DMS153 (cell line): ENCODE measurements around the gene BPIFB3.
"Not testable (repeated sequence)": the region's sequence is repeated elsewhere in the genome, so short reads cannot be mapped to it uniquely, and the experiment has no call there.

Experiments used
- DNase-seq: peaks from one replicate; lab custom pipeline; 2025; lab: John Stamatoyannopoulos, UW

BPIFB3 gene

DNA sequence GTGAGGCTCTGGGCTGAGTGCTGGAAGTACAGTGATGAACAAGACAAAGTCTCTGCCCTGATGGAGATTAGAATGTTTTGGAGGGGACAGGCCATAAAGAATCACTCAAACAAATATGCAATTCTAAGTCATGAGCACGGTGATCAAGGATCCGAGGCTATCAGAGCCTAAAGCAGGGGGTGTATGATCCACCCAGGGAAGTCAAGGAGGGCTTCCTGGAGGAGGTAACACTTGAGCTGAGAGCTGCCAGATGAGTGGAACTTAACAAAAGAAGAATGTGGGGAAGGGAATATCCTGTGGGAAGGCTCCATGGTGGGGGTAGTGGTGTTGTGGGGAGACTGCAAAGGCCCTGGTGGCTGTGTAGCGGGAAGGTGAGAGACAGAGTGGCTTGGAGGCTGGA lies 38.0 kb downstream of the BPIFB3 start:
- no peak for DNase-seq

DNA sequence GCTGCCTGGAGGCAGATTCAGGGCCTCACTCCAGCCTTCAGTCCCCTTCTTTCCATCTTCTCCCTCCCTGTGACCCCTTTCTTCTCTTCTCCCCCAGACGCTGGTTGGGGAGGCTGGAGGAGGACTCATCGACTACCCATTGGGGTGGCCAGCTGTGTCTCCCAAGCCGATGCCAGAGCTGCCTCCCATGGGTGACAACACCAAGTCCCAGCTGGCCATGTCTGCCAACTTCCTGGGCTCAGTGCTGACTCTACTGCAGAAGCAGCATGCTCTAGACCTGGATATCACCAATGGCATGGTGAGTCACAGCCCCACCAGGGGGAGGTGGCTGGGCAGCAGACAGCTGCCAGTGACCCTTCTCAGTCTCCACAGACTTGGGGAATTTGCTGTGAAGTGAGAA lies 38.7 kb downstream of the BPIFB3 start:
- no peak for DNase-seq

DNA sequence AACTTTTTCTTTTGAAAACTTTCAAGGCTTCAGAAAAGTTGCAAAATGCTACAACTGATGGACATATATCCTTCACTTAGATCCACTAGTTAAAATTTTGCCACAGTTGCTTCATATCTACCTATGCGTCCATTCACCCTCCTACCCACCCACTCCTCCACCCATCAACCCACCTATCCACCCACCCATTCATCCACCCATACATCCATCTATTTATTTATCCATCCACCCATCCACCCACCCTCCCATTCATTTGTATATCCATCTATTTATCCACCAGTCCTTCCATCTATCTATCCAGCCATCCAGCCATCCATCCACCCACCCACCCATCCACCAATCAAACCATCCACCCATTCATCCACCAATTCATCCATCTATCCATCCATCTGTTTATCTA lies 39.4 kb downstream of the BPIFB3 start:
- no peak for DNase-seq

DNA sequence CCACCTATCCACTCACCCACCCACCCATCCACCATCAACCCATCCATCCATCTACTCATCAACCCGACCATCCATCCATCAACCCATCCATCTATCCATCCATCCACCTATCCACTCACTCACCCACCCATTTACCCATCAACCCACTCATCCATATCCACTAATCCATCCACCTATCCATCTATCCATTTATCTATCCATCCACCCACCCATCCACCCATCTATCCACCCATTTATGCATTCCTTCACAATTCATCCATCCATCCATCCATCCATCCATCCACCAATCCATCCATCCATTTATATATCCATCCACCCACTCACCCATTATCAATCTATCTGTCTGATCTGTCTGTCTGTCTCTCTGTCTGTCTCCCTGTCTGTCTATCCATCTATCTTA lies 39.9 kb downstream of the BPIFB3 start:
- DNase-seq, result no peak

DNA sequence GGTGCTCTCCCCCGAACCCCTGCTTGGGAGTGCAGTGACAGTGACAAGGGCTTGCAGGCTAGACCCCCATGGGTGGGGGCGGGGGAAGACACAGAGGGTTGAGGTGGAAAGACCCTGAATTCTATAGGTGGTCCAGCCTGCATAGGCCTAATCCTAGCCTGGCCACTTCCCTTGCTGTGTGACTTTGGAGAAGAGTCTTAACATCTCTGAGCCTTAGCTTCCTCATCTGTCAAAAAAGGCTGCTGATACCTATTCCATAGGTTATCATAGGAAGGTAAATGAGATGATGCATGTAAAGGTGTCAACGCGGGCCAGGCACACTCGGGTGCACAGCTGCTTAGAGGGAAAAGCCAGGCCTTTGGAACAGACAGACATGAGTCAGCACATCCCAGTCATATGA lies 41.5 kb downstream of the BPIFB3 start:
- no peak for DNase-seq

DNA sequence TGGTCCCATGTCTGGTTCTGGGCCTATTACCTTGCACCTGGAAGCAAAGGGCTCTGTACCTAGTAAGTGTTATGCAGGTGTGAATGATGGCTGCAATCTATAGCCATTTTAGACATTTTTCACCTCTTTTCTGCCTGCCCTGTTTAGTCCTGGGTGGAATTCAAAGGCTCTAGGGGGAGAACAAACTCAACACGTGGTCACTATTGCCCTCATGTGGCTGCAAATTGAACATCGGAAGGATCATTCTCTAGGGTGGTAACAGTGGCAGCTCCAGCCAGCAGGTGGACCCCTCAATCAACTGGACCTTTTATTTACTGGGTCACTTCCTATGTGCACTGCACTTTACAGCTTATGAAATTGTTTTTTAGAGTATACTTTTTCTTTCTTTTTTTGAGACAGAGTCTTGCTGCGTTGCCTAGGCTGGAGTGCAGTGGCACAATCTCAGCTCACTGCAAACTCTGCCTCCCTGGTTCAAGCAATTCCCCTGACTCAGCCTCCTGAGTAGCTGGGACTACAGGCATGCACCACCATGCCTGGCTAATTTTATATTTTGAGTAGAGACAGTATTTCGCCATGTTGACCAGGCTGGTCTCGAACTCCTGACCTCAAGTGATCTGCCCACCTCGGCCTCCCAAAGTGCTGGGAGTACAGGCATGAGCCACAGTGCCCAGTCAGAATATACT lies 42.3 kb downstream of the BPIFB3 start:
- DNase-seq, result peak; percentile 56

DNA sequence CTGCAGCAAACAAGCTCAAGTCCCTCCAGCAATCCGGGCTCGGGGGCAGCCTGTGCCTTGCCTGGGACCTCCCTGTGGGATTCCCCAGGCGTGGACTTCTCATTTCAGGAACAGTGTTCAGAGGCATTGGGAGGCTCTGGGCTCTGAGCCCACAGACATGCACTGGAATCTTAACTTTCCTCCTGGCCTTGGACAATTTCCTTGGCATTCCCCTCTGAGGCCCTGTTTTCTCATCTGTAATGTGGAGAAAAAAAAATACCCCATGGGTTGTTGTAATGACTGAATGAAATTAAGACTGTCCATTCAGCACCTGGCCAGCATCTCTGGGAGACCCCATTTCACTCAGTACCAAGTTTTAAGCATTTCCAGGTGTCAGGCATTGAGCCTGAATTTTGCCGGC lies 43.3 kb downstream of the BPIFB3 start:
- no peak for DNase-seq

DNA sequence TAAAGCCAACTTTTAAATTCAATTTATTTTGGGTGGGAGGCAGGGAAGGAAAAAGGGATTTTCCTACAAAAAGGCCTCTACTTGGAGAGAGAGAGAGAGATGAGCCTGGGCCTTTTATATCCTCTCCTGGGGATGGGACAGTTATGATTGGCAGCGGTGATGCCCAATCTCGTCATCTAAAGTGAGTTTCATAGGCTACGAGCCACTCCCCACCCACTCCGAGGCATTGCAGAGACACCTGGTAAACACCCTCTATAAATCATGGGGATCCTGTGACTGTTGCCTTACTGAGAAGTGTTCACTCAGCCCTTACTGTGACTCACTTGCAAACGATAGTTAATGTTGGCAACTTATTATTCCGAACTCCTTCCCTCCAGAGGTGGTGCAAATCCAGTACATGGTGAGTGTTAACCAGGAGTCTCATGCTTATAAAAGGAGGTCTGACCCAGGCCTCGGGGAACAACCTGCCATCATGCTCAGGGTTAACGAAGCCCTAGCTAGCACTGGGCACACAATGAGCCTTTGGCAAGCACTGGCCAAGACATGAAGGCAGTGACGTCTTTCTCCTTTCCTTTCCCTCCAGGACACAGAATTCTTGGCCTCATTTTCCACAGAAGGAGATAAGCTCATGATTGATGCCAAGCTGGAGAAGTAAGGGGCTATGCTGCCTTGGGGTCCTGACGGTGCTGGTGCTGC lies 46.3 kb downstream of the BPIFB3 start:
- DNase-seq, result peak; percentile 69

DNA sequence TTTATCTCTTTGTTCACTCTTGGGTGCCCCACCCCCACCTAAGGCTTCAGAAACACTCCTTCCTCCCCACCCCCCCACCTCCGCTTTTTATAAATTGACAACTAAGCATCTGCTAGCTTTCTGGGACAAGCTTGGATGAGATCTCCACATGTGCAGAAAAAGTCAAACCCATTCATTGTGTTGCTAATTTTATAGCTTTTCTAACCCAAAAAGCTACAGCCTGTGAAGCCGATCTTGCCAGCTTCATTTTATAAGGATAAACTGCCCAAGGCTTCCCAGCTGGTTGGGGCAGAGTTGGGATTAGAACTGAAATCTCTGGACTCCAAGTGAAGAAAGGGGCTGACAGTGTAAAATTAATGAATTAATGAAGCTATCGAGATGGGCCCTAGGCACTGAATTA lies 49.9 kb downstream of the BPIFB3 start:
- no peak for DNase-seq

DNA sequence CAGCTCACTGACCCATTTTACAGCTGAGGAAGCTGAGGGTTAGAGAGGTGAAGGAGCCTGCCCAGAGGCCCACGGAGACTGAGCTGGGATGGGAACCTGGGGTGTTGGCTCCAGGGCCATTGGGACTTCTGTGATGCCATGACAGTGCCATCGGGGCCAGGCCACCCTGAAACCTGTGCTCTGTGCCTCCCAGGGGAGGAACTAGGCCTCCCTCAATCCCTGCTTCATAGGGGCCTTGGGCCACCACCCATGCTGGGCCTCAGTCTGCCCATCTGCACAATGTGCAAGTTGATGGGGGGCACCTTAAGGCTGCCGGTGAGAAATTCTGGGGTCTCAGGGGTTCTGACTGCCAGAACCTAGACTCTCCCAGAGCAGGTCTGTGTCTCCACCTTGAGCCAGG lies 50.6 kb downstream of the BPIFB3 start:
- no peak for DNase-seq

DNA sequence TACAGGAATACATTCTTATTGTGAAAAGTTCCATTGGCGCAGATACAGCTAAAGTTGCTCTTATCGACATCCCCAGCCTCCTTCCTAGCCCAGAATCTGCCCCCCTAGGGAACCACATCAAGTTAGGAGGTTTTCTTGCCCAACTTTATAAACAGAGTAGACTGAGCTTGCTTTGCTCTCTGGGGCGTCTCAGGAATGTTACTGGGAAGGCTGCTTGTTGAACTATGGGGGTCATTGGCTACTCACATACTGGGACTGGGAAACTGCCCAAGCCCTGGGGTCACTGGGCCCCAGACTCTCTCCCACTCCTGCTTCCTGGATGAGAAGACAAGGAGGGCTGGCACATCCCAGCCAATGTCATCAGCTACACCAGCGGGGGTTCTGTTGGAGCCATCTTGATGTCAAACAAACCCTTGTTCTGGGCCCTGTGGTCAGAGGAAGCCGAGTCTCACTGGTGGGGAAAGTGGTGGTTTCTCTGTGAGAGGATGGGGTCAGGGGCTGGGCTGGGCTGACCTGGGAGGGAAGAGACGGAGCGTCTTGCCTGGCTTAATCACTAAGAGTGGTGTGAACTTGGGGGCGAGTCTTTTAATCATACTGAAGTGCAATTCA lies 51.7 kb downstream of the BPIFB3 start:
- DNase-seq, result no peak

DNA sequence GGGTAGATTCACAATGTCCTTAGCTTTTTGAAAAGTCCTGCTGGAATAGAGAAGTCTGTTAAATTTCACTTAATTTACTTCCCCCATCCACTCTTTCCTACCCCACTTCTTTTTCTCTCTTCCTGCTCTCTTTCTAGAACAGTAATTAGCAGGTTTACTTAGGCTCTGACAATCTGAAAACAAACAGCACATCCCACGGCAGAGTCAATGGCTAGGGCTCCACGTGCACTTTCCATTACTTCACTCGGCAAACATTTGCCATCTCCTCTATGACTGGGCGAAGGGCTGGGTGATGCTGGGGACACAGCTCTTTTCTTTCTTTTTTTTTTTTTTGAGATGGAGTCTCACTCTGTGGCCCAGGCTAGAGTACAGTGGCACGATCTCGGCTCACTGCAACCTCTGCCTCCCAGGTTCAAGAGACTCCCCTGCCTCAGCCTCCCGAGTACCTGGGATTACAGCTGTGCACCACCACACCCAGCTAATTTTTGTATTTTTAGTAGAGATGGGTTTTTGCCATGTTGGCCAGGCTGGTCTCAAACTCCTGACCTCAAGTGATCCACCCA lies 52.4 kb downstream of the BPIFB3 start:
- DNase-seq, result peak; percentile 95

DNA sequence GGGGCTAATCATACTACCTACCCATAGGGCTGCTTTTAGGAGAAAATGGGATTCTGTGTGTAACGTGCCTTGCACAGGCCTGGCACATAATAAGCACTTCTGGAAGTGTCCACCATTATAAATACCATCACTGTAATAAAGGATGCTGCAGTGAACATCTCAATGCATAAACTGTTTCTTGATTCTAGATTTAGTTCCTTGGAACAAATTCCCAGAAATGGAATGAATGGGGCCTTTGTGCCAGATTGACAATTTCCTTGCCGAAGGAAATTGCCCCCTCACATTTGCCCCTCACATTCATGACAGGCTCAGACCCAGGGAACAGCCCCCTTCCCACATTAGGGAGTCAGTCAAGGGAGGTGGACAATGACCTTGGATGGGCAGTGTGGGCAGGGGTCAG lies 55.0 kb downstream of the BPIFB3 start:
- no peak for DNase-seq

DNA sequence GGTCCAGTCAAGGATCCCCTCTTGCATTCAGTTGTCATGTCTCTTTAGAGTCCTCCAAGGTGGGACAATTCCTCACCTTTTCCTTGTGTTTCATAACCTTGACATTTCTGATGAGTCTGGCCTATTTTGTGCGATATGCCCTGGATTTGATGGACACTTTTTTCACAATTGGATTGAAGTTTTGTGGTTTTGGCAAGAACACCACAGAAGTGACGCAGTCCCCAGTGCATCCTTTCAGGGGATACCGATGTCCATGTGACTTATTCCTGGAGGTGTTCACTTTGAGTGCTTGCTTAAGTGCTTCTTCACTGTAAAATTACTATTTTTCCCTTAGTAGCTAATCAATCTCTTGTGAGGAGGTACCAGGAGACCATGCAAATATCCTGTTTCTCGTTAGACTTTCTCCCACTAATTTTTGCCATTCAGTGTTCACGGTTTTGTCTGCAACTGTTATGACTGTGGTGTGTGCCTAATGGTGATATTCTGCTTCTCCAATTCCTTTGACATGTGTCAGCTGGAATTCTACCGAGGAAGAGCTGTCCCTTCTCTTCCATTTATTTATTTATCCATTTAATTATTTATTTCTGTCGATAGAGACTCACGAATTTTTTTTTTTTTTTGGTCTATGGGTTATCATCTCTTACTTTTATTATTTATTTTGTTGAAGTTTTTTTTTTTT lies 56.6 kb downstream of the BPIFB3 start:
- no peak for DNase-seq

DNA sequence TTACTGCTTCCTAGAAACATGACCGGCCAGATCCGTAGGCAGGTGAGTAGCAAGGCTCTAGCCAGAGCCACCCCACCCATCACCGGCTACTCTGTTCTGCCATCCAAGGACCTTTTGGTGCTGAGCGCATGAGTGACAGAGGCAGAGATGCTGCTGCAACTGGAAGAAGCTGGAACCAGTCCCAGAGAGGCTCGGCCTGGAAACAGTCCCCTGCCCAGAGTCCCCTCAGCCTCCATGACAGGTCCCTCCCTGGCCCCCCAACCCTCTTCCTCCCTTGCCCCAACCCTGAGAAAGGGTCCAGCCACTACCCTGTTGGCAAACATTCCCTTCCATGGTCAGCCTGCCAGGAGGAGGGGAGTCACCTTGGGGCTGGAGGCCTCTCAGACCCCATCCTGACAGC lies 57.6 kb downstream of the BPIFB3 start:
- DNase-seq, result no peak

DNA sequence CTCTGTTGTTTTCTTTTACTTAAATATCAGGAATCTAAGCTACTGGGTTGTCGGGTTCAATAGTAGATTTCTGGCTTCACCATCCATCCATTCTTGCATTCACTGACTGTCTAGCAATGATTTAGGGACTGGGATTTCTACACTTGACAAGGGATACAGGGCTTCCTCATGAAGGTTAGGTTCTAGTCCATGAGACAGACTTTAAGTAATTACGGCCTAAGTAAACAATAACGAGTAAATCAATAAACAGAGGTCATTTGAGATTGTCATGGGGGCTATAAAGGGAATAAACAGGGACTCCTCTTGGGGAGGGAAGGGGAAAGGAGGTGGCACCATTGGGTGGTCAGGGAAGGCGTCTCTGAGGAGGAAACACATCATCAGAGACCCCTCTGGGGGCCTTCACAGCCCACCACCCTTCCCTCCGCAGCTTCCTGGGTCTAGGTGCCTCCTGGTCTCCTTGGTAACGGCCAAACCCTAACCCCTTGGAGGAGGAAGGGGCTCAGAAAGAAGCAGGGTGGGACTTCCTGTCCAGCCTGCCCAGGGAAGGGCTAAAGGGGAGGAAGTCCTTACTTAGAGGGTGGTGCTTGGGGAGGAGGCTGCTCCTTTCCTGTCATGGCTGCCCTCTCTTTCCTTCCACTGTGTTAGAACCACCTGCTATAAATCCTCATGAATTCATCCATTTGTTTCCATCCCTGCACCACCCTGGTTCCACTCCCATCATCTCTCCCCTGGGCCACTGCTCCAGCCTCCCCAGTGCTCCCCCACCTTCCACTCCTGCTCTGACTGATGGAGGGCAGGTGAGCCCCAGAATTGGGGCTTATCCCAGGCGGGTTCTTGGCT lies 59.1 kb downstream of the BPIFB3 start:
- no peak for DNase-seq

DNA sequence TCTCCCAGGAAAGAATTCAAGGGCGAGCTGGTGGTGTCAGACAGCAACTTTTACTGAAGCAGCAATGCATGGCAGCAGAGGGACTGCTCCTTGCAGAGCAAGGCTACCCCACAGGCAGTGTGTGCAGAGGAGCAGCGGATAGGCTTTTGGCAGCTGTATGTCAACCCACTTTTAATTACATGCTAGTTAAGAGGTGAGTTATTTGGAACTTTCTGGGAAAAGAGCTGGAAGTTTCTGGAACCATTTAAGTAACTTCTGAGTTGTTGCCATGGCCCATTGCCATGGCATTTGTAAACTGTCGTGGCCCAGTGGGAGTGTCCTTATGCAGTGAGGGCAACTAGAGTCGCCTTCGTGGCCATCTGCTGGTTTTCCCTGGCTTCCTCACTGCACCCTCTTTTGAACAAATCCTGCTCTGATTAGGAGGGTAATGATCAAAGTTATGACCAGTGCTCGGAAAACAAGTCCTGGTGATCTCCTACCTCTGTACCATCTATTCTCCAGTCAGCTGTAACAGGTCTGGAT lies 59.7 kb downstream of the BPIFB3 start:
- no peak for DNase-seq

DNA sequence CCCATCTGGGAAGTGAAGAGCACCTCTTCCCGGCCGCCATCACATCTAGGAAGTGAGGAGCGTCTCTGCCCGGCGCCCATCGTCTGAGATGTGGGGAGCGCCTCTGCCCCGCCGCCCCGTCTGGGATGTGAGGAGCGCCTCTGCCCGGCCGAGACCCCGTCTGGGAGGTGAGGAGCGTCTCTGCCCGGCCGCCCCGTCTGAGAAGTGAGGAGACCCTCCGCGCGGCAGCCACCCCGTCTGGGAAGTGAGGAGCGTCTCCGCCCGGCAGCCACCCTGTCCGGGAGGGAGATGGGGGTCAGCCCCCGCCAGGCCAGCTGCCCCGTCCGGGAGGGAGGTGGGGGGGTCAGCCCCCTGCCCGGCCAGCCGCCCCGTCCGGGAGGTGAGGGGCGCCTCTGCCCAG lies 61.8 kb downstream of the BPIFB3 start:
- DNase-seq, result not testable (repeated sequence)

DNA sequence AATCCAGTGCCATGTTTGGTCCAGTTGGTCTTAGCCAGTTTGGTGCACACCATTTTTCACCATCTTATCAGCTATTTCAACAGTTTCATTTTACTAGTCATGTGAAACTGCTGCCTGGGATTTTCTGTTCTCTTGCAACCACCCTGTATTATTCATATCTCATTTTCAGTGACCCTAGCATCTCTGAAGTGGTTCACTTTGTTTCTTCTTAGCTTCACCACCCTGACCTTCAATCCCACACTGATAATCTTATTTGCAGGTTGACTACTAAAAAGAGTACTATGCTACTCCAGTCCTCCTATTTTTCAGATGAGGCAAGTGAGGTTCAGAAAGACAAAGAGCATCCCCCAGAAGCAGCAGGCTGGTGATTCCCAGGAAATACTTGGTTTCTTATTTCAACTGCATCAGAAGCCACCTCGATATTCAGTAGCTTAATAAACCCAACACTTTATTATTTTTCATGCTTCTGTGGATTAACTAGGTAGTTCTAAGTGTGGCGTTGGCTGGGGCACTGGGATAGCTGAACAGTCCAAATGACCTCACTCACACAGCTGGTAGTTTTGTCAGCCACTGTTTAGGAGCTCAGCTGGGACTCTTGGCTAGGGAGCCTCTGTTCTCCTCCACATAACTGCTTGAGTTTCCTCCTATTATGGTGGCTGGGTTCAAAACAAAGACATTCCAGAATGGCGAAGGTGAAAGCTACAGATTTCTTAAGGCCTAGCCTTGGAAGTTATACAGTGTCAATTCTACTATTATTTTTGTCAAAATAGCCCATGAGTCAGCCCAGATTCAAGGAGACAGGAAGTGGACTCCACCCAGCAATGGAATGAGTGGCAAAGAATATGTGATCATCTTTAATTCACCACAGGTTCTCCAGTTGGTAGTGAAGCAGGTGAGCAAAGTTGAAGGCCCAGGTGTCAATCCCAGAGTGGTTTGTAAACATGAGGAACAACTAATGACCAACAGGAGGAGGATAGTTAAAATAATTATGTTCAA lies 66.3 kb downstream of the BPIFB3 start:
- no peak for DNase-seq

DNA sequence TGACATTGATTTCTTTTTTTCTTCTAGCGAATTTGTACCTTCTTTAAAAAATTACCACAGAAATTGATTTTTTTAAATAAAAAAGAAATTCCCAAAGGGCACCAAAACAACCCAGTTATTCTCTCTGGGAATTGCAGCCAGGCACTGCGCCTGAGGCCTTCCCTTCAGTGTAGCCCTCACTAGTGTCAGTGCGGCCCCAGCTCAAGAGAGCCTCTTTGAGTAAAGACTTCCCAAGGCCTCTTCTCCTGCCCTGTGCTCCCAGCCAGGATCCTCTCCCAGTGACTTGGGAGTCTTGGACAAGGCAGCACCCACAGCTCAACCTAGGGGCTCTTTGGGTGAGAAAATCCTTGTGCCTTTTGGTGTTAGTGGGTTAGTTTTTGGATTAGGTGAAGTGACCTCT lies 67.2 kb downstream of the BPIFB3 start:
- DNase-seq, result no peak
